HG02610 (cell line): ENCODE results near the gene ARHGAP25.
A peak's percentile ranks its signal among the peaks of the same experiment; 100 is the strongest.

ENCODE experiments used
- ATAC-seq: cut with Tn5 transposase; IDR thresholded peaks from one replicate; pipeline ENCODE4 v1.9.1; 2021; ENCODE audit warnings: mild to moderate bottlenecking, moderate library complexity; ENCODE audit not compliant: unreplicated experiment

ARHGAP25 gene, protein sequence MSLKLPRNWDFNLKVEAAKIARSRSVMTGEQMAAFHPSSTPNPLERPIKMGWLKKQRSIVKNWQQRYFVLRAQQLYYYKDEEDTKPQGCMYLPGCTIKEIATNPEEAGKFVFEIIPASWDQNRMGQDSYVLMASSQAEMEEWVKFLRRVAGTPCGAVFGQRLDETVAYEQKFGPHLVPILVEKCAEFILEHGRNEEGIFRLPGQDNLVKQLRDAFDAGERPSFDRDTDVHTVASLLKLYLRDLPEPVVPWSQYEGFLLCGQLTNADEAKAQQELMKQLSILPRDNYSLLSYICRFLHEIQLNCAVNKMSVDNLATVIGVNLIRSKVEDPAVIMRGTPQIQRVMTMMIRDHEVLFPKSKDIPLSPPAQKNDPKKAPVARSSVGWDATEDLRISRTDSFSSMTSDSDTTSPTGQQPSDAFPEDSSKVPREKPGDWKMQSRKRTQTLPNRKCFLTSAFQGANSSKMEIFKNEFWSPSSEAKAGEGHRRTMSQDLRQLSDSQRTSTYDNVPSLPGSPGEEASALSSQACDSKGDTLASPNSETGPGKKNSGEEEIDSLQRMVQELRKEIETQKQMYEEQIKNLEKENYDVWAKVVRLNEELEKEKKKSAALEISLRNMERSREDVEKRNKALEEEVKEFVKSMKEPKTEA

DNA sequence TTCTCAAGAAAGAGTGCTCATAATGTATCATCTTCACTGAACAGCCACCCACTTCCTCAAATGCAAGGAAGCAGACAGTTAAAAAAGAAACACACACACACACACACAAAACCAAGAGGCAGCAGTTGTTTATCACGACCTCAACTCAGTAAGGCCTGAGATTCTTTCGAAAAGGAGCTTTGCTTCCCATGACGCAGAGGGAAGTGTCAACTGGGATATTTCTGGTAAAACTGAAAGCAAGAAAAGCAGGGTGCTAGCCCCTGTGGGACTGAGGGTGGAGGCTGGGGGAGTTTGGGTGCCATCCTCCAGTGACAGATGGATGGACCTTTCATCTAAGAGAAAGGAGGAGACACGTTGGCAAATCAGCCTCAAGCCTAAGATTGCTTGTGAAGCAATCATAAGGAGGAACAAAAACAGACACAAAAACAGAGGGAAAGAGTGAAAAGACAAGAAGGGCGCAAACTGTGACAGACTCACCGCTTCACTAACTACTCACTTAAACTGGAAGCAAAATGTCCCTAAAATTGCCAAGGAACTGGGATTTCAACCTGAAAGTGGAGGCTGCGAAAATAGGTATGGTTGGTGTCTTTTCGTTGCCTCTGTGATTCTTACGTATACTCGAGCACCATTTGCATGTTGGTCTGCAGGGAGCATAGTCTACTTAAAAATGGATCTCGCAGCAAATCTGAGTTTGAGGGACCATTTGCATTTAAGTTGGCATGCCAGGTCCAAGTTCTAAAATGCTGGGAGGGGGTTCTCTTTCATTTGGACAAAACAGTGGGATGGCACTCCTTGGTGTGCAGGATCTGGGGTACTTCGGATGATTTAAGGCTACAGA, at the start of gene ARHGAP25:
TSS of gene ARHGAP25 (plus strand) at position 124 of the 838 bp plus-strand sequence. CDS start at position 513, 389 bp downstream.
- ATAC-seq = peak; percentile 60

DNA sequence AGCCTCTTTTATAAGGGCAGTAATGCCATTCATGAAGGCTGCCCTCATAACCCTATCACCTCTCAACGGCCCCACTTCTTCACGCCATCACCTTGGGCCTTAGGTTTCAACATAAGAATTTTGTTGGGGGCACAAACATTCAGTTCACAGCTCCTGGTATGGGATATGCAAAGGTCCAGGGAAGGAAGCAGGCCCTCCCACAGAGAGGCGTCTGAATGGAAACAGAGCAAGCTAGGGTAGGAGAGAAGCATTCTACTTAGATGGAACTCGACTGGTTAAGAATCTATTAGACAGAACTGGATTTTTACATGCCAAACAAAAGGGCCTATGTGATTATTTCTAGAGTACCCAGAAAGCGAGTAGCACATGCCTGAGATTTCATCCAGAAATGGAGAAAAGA, 48.4 kb upstream of the ARHGAP25 start:
- no peak for ATAC-seq

DNA sequence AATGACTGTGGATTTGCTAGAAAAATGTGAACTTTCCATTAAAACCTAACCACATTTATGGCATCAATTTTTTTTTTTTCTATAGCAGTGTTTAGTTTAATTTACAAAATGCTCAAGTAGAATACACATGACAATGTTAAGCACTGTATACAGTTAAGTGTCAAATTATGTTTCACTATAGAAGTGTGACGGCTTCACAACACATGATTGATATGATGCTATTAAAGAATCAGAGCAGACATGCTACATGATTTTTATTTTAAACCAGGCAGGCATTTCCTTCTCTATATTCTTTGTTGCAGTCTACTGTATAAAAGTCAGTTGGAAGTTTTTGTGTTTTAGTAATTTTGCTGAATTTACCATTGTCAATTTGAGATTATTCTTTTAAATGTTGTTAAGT, 47.6 kb upstream of the ARHGAP25 start:
- ATAC-seq = no peak

DNA sequence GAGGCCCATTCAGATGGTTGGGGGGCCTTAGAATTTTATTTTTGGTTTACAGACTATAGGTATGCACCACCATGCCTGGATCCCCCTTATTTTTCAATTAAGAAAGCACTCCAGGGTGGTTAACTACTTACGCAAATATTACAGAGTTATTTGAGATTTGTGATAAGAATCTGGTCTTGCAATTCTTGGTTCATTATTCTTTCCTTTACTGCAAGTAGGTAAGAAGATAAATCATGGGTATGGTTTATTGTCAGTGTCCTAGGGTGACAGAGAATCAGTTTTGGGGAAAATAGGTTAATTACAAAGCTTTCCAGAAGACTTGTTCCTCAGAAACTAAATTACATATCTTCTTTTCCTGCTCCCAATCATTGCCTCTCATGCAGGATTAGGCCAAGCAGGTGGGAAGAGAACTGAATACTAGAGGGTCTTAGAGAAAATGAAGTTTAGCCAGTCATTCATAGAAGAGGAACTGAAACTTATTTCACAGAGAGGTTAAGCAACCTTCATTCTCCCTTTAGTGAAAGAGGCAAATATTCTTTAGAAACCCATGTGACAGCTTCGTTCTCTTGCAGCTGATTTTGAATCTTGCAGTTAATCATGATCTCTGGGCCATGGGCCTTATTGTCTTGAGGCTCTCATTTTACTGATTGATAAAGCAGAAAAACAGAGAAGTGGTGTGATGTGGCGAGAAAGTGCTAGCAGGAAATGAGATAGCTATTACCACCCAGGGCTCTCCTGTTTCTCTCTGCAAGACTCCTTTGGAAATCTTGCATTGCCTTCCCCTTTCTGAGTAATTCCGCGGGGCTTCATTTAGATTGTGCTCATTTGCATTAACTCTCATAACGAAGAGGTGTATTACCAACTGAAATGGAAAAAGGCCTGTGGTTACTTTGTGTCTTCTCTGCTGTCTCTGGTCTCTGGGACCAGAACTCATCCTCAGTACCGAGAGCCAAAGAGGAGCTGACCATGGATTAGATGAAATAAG, 44.8 kb upstream of the ARHGAP25 start:
- peak; percentile 96 for ATAC-seq

DNA sequence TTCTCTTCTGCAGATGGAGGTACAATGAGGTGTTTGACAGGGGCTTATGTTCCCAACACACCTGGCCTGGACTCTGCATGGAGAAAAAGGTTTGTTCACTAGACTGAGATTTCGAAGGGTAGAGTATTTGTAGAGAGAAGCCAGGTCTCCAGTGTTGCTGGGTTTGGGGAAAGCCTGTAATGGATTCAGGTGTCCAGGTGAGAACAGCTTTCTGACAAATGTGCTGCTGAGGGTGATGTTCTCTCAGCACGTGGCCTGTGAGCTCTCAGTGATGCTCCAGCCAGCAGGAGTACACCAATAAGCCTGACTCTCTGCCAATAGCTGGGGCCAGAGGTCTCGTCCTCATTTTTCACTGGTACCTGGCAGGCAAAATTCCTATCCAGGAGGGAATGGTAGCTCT, 43.8 kb upstream of the ARHGAP25 start:
- ATAC-seq = no peak

DNA sequence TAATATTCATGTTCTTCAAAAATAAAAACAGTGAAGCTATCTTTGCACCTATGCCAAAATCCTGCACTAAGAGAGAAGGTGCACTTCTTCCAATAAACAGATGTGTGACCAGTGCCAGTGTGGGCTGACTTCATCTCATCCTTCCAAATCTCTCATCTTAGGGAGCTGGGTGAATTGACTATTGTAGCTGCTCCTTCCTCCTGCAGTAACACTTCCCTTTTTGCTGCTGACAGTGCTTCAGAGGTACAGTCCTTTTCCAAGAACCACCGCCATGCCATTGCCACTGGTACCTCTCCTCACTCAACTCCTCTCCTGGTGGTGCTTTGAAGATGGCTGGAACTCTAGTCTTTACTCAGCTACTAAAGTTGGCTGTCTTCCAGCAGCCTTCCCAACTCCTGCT, 42.1 kb upstream of the ARHGAP25 start:
- ATAC-seq = no peak

DNA sequence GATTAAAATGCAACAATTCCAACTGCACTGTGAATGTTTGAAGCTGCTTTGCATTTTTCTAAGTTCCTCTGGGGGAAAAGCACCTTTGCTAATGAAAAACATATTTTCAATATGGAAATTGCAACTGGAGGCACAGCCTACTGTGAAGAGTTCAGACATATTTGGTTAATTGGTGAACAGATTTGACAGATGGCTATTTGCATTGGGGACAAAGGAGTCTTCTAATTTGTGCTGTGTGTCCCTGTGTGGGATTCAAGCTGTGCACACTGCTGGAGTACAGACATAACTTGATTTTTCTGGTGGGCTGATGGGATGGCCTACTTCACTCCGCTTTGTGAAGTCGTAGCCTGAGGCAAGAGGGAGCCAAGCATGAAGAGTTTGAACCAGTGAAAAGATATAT, 40.7 kb upstream of the ARHGAP25 start:
- no peak for ATAC-seq

DNA sequence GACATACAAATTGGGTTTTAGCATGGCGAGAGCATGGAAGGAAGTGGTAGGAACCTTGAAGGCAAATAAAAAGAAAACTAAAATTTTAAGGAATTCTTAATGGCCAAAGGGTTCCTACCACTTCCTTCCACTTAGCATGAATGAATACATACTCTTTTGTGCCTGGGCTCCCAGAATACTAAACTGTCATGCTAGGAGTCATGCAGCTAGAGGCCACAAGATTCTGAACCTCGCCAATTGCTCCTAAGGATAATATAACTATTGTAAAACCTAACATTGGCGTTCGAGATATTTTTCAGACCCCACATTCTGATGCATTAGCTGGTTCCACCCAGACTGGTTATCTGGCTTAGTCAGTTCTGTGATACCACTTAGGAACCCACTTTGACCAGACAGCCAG, 38.6 kb upstream of the ARHGAP25 start:
- no peak for ATAC-seq

DNA sequence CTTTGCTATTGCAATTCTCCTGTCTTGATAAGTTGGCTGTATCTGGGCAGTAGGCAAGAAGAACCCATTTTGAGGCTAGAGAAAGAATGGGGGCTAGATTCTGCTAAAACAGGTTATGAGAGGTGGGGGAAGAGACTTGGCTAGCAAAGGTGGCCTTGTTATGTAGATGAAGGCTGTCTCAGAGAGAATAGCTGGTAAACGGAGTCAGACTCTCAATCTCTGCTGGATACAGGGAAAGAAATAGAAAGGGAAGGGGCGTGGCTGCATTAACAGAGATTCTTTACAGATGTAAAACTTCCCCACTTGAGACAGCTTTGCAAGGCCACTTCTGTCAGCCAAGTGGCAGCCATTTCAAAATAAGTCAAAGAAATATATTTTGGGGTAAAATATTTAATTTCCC, 38.1 kb upstream of the ARHGAP25 start:
- no peak for ATAC-seq

DNA sequence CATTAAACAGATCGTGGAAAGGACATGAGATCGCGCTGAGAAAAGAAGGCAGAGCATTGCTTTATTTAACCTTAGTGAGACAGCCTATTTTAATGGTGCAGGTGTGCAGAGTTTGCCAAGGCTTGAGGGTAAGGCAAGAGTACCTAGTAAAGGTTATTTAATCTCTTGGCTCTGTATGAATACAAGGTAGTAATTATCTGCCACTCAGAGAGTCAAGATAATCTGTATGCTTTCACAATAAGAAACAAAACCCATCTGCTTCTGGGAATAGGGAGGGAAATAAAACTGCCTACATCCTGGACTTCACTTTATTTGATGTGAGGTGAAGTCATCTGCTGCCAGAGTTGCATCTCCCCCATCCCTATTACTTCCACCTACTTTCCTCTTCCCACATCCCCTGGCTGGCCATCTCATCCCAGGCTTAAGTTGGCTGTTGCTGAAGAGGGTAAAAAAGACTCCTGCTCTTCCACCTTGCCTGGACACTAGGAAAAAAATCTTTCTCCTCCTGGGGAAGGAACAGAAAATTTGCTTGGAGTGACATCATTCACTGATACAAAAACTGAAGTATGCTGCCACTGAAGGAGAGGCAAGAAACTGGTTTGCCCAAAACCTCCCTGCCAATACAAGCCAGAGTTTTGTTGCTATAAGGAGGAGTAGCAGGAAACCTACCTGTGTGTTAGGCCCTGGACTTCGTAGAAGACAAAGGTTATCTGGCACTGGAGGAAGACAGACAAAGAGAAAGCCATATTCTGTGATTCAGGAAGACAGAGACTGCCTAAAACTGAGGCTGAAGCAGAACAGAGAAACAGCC, 35.8 kb upstream of the ARHGAP25 start:
- no peak for ATAC-seq

DNA sequence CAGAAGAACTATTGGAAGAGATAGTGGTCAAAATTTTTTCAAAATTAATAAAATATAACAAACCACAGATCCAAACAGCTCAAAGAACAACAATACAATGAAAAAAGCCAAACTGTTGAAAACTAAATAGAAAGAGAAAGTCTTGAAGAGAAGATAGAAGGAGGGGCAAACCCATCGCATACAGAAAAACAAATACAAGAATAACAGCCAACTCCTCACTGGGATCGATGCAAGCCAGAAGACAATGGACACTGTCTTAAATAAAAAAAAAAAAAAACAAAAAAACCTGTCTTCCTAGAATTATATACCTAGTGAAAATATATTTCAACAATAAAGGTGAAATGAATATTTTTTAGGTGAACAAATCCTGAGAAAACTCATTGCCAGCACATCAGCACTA, 34.1 kb upstream of the ARHGAP25 start:
- no peak for ATAC-seq

DNA sequence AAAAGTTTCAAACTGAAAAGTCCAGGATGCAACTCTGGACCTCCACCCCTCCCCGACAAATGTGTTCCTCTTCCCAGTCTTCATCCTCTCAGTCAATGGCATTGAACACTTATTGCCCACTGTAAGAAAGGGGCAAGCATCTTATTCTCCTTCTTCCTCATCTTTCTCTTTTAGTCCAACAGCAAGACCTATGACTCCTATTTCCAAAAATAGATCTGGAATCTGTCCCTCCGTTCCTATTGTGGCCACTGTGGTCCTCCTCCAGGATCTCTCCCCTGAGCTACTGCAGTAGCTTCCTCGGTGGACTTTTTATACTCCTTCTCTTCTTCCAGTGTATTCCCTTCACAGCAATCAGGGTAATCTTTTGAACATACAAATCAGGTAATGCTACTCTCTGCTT, 28.0 kb upstream of the ARHGAP25 start:
- ATAC-seq = no peak

DNA sequence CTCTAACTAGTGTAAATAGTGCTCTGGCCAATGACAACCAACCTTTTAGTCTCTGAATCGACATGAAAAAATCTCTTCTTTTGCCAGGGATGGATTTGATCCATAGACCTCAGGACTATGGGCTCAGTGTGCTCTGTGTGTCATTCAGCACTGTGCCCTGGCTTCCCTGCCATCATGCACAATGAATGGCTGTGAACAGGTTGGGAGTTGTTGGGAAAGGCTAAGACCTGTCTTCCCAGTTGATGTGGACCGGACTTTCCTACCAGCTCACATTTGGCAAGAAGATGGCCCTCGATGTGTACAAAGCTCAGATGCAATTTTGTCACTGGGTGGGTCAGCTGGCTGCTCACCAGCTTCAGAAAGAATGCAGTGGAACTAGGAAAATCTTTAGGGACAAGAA, 26.0 kb upstream of the ARHGAP25 start:
- no peak for ATAC-seq

DNA sequence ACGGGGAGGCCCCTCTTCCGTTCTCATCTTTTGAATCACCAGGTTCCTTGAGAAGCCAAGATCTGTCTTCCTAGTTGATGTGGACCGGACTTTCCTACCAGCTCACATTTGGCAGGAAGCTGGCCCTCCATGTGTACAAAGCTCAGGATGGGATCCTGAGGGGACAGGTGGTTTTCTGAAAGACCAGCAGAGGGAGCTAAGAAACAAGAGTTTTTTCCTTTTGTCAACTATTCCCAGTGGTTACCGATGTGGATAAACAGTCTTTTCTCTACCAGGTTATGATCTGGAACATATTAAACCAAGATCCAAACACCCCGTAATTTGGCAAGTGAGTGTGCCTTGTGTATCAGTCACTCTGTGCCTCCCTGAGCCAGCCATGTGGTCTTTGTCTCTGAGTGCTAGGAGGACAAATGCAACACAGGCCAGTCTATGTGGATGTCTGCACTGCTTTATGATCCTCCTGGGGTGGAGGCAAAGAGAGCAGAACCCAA, 25.1 kb upstream of the ARHGAP25 start:
- ATAC-seq = no peak

DNA sequence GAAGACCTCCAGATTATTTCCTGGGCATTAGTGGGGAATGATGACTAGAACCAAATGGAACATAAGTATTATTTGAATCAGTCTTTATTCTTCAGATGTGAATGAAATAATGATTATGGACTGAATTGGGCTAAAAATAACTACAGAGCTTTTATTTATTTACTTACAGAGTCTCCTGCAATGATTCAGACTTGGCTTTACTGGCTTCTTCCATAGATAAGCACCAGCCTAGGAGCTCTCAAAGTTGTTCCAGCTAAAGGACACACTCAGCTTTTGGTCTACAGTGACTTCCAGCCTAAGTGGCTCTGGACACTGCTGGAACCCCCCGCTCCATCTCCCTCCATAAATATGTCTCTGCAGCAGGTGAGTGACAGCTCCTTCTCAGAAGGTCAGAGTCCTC, 24.3 kb upstream of the ARHGAP25 start:
- no peak for ATAC-seq

DNA sequence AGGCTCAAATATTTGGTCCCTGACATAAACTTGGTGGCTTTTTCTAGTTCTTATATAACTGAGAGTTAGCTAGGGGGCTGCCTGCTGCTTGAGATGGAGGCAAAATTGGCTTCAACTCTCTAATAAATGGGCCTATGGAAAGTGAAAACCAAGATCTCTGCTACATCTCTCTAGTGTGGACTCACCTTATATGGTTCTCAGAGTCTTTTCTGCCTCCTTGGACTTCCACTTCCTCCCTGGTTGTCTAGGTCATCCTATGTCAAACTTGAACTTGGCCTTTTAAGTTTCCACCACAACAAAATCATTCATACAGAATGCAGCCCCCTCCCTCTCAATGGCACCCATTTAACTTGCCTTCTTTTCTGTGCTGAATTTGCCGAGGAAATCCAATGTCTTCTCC, 23.9 kb upstream of the ARHGAP25 start:
- no peak for ATAC-seq

DNA sequence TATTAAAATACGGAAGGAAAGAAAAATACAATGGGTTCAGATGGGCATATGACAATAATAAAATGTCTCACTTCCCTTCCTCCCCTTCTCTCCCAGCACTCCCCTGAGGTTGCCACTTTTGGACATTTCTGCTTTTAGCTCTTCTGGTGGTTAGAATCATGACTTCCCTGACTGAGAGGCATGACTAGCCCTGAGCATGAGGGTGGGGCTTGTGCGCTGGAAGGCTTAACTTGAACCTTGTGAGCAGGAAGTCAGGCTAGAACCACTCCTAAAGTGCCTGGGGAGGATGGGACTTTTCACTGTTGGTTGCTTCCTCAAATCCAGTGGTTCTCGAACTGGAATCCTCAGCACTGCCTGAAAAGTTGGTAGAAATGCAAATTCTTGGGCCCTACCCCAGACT, 19.7 kb upstream of the ARHGAP25 start:
- ATAC-seq = peak; percentile 85

DNA sequence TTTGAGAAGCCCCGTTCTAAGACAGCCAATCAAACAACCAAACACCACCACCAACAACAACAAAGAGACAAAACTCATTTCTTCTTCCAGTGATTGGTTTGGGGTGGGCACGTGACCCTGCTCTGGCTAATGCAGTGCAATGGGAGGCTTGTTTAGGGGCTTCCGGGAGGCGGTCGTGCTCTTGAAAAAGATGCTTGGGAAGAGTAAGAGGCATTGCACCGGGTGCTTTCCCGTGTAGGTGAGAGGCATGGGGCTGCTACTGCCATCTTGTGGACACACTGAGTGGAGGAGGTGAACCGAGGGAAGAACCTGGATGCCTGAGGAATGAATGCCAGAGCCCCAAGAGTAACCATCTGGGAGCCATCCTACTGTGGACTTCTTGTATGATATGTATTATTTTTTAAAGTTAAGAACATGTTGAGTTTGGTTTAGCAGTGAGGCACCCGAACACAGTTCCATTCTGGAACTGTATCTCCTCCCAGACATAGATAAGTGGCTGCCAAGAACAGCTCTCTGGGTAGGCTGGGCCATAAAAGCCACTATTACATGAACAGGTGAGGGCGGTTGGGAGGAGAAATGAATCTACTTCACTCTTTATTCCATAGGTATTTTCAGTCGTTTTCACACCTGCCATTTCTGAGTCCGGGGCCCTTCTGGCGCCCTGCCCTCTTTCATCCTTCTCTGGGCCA, 19.1 kb upstream of the ARHGAP25 start:
- no peak for ATAC-seq
